Effector memory CD4-positive, alpha-beta T cell (primary cell): ENCODE measurements around the gene GPR15.
A peak's percentile ranks its signal among the peaks of the same experiment; 100 is the strongest.

Source experiments
- DNase-seq, 3 donors: peaks; one replicate each; pipeline ENCODE4 v3.0.0-alpha.2; 2020
- H3K27ac ChIP-seq: 2 replicates; pipeline ENCODE4 v1.7.0; 2013; ENCODE audit warnings: mild to moderate bottlenecking, low read length, moderate library complexity; ENCODE audit not compliant: insufficient read depth, poor library complexity, severe bottlenecking
- H3K27me3 ChIP-seq: replicated peaks from 2 replicates; pipeline ENCODE4 v1.7.0; 2013; ENCODE audit warnings: mild to moderate bottlenecking, low read length; ENCODE audit not compliant: insufficient read depth, control insufficient read depth, poor library complexity, severe bottlenecking
- H3K36me3 ChIP-seq: 2 replicates; pipeline ENCODE4 v1.7.0; 2013; ENCODE audit warnings: mild to moderate bottlenecking, low read length, moderate library complexity; ENCODE audit not compliant: control insufficient read depth, insufficient read depth
- H3K4me1 ChIP-seq: 2 replicates; pipeline ENCODE4 v1.7.0; 2013; ENCODE audit warnings: low read length, mild to moderate bottlenecking; ENCODE audit not compliant: control insufficient read depth, insufficient read depth, poor library complexity, severe bottlenecking
- H3K4me3 ChIP-seq: 2 replicates; pipeline ENCODE4 v1.7.0; 2013; ENCODE audit warnings: low read length, low read depth, mild to moderate bottlenecking; ENCODE audit not compliant: insufficient read depth, poor library complexity, severe bottlenecking
- H3K9me3 ChIP-seq: 2 replicates; pipeline ENCODE4 v1.7.0; 2013; ENCODE audit warnings: mild to moderate bottlenecking, low read length, moderate library complexity; ENCODE audit not compliant: control insufficient read depth

Gene GPR15

GRCh38 chr3:98529856-98530459 lies 1.8 kb upstream of the GPR15 start:
- H3K27me3 ChIP-seq = no peaks in the 10 kb centered on the region
- no peaks in the 10 kb centered on the region for H3K4me1 ChIP-seq
- no peaks in the 10 kb centered on the region for H3K36me3 ChIP-seq
- H3K9me3 ChIP-seq = no peaks in the 10 kb centered on the region
- no peak overlapping the region for H3K27ac ChIP-seq
- DNase-seq = no peak
- no peak overlapping the region for H3K4me3 ChIP-seq

GRCh38 chr3:98530676-98531075 lies 1.1 kb upstream of the GPR15 start:
- Histone ChIP-seq H3K4me3 (no peak overlapping the region), H3K4me1 (no peaks in the 10 kb centered on the region), H3K27me3 (no peaks in the 10 kb centered on the region), H3K36me3 (no peaks in the 10 kb centered on the region), H3K9me3 (no peaks in the 10 kb centered on the region), H3K27ac (no peak overlapping the region)
- DNase-seq = no peak

GRCh38 chr3:98532275-98532637 lies 478 bp downstream of the GPR15 start:
- Histone ChIP-seq H3K27ac (no peak overlapping the region), H3K4me1 (no peaks in the 10 kb centered on the region), H3K36me3 (no peaks in the 10 kb centered on the region), H3K27me3 (no peaks in the 10 kb centered on the region), H3K9me3 (no peaks in the 10 kb centered on the region), H3K4me3 (peak overlapping the region; percentile 6)
- no peak for DNase-seq

DNA sequence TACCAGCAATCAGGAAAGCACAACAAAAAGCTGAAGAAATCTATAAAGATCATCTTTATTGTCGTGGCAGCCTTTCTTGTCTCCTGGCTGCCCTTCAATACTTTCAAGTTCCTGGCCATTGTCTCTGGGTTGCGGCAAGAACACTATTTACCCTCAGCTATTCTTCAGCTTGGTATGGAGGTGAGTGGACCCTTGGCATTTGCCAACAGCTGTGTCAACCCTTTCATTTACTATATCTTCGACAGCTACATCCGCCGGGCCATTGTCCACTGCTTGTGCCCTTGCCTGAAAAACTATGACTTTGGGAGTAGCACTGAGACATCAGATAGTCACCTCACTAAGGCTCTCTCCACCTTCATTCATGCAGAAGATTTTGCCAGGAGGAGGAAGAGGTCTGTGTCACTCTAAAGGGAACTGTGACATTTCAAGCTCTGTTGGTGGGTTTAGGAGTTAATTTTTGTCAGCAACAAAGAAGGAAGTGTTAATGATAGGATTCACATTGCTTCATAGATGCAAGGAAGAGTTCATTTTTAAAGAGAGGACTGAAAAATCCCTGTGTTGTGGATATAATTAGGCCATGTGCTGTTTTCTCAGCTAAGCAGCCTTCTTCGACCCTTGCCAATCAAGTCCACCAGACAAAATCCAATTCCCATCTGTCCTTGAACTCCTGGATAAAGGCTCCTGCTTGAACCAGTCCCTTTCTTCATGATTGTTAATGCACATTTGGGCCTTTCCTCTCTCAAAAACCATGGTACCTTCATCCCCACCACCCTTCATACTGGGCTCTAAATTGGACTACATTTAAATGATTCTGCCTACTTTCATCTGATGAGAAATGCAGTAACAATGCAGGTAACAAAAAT lies 1.2 kb downstream of the GPR15 start:
- H3K4me1 ChIP-seq = no peaks in the 10 kb centered on the region
- H3K27ac ChIP-seq = no peak overlapping the region
- H3K9me3 ChIP-seq = no peaks in the 10 kb centered on the region
- DNase-seq = no peak
- no peaks in the 10 kb centered on the region for H3K27me3 ChIP-seq
- H3K4me3 ChIP-seq = no peak overlapping the region
- no peaks in the 10 kb centered on the region for H3K36me3 ChIP-seq

DNA sequence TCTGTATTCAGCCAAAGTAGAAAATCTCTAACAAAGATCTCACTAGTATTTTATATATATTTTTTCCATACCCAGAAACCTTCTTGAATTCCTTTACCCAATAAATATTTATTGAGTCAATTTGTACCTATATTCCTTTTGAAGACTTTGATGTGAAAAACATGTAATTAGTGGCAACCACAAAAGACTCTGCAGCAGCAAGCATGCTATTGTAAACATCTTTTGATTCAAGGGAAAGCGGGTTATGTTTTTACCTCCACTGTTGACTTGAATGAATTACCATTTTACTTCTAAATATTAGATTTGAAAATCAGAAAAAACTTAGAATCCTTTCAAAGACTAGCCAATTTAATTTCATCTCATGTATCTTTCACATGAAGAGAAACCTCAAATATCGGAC lies 2.4 kb downstream of the GPR15 start:
- no peaks in the 10 kb centered on the region for H3K36me3 ChIP-seq
- DNase-seq = no peak
- H3K27me3 ChIP-seq = no peaks in the 10 kb centered on the region
- H3K4me3 ChIP-seq = no peak overlapping the region
- no peak overlapping the region for H3K27ac ChIP-seq
- H3K9me3 ChIP-seq = no peaks in the 10 kb centered on the region
- no peaks in the 10 kb centered on the region for H3K4me1 ChIP-seq

DNA sequence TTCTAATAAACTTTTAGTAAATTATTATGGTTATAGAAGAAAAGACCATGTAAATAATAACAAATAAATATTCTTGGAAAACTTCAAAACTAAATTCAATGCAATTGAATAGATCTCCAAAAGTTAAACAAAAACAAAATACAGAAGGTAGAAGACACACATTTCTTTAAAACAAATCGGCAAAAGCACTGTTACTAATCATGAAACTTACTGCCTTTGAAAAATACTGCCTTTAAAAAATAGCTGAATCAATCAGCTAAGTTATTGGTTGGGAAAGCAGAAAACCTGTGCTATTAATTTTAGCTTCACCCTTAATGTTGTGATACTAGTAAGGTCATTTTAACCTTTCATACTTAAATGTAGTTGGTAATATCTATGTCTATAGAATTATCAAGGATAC lies 3.0 kb downstream of the GPR15 start:
- Histone ChIP-seq H3K9me3 (no peaks in the 10 kb centered on the region), H3K27me3 (no peaks in the 10 kb centered on the region), H3K36me3 (no peaks in the 10 kb centered on the region), H3K27ac (no peak overlapping the region), H3K4me3 (no peak overlapping the region), H3K4me1 (no peaks in the 10 kb centered on the region)
- DNase-seq = no peak

DNA sequence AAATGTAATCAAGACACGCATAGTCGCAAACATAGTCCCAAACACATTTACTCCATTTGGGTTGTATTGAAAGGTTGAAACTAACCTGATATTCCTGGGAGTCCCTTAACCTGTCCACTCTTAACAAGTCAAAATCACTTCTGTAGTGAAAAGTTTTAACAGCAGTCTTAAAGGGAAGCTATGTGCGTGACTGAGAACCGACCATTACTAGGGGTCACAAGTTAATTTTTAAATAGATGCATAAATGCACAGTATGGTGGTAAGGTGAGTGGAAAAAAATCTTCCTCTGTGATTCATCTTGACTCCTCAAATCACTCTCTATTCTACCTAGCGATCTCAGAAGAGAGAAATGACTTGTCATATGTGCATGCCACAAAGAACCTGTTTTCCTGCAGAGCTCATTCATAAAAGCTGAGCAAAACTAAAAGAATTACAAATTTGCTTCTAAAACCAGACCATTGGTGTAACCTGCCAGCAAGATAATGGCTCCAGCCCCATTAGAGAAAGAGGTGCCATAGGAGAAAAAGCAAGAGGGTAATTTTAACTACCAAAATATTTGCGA lies 4.8 kb downstream of the GPR15 start:
- Histone ChIP-seq H3K9me3 (no peaks in the 10 kb centered on the region), H3K27me3 (no peaks in the 10 kb centered on the region), H3K36me3 (no peaks in the 10 kb centered on the region), H3K4me3 (no peak overlapping the region), H3K27ac (no peak overlapping the region), H3K4me1 (no peaks in the 10 kb centered on the region)
- no peak for DNase-seq

DNA sequence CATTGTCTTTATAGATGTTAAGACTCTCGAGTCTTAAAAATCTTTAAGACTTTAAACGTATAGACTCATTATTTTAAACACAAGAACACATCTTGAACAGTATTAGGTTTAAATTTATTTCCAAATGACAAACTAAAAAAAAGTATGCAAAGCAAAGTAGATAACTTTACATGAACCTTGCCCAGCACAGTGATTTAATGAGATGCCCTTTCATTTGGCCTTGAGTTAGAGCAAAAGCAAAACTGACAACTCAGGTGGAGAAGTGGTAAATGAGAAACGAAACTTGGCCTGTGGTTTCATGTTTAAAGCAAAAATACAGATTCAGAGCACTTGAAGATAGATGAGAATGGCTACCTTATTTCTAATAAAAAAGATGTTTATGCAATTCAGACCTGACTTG lies 8.6 kb downstream of the GPR15 start:
- no peaks in the 10 kb centered on the region for H3K27me3 ChIP-seq
- no peak overlapping the region for H3K4me3 ChIP-seq
- H3K9me3 ChIP-seq = no peaks in the 10 kb centered on the region
- no peaks in the 10 kb centered on the region for H3K4me1 ChIP-seq
- no peaks in the 10 kb centered on the region for H3K36me3 ChIP-seq
- peak overlapping the region; percentile 22 for H3K27ac ChIP-seq
- no peak for DNase-seq

- H3K27me3 ChIP-seq = no peaks in the 10 kb centered on the region
- no peaks in the 10 kb centered on the region for H3K36me3 ChIP-seq
- H3K4me3 ChIP-seq = no peak overlapping the region
- H3K9me3 ChIP-seq = no peaks in the 10 kb centered on the region
- no peak overlapping the region for H3K27ac ChIP-seq
- H3K4me1 ChIP-seq = no peaks in the 10 kb centered on the region
- DNase-seq = no peak
Observed at GRCh38 chr3:98541695-98542094, 9.9 kb downstream of the GPR15 start.

DNA sequence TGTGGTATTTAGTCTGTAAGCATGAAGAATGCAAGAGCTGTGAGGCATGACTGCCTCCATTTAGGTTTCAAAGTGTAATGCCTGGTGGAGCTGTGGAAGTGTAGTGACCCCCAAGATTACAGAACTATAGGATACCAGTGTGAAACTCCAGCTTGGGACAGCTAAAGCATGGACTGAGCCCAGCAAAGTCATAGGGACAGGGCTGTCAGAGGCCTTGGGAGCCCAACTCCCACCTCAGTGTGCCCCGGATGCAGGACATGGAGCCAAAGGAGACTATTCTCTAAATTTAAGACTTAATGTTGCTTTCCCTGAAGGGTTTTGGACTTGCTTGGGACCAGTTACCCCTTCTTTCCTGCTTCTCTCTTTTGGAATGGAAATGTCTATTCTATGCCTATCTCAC lies 10.8 kb downstream of the GPR15 start:
- Histone ChIP-seq H3K27me3 (no peaks in the 10 kb centered on the region), H3K9me3 (no peaks in the 10 kb centered on the region), H3K4me3 (no peak overlapping the region), H3K27ac (no peak overlapping the region), H3K36me3 (no peaks in the 10 kb centered on the region), H3K4me1 (no peaks in the 10 kb centered on the region)
- no peak for DNase-seq
